PC-3 (cell line): ENCODE data around the gene BARHL1. TPM values are rescaled to one million over a fixed set of nuclear protein-coding genes. Genes with fewer than 3 reads are reported as not detected.
A peak's percentile ranks its signal among the peaks of the same experiment; 100 is the strongest.

Experiments
- ATAC-seq: fragments of 200-7000 bp; cut with Tn5 transposase; 2 replicates; pipeline ENCODE4 v1.9.1; 2020; ENCODE audit warnings: mild to moderate bottlenecking, moderate library complexity
- BruUV-seq: library from RNA; stranded (reverse); fragments of 400-500 nt; replicated peaks from 2 replicates; lab custom pipeline; 2021; lab: Mats Ljungman, UMichigan
- CTCF ChIA-PET: fragments of 300-600 bp; sonication (Branson Sonifier 250); formaldehyde crosslinking; loops from one replicate; lab custom pipeline; 2022; ENCODE audit warnings: antibody characterized with exemption; lab: Charles Lee
- POLR2A ChIA-PET: fragments of 300-600 bp; sonication (Branson Sonifier 250); formaldehyde crosslinking; loops from one replicate; lab custom pipeline; 2022; ENCODE audit warnings: antibody characterized with exemption; ENCODE audit not compliant: unreplicated experiment; lab: Charles Lee
- DNase-seq: peaks from one replicate; pipeline ENCODE4 v3.0.0-alpha.2; 2015
- H2AFZ ChIP-seq: fragments of 300-600 bp; sonication (generic); 2 replicates; pipeline ENCODE4 v1.6.0; 2016; ENCODE audit warnings: antibody characterized with exemption, low read length
- H3F3A ChIP-seq: fragments of 300-600 bp; sonication (generic); one replicate; pipeline ENCODE4 v1.6.0; 2017; ENCODE audit warnings: antibody characterized with exemption, low read length, control low read depth, mild to moderate bottlenecking; ENCODE audit not compliant: unreplicated experiment
- H3K27ac ChIP-seq: fragments of 300-600 bp; sonication (generic); 2 replicates; pipeline ENCODE4 v1.5.1; 2016; ENCODE audit warnings: mild to moderate bottlenecking, low read length
- H3K27me3 ChIP-seq: fragments of 300-600 bp; sonication (generic); 2 replicates; pipeline ENCODE4 v1.6.1; 2016; ENCODE audit warnings: low read length, mixed read lengths
- H3K36me3 ChIP-seq: fragments of 300-600 bp; sonication (generic); 2 replicates; pipeline ENCODE4 v1.6.1; 2016; ENCODE audit warnings: low read depth, mixed run types, low read length, mixed read lengths
- H3K4me1 ChIP-seq: fragments of 300-600 bp; sonication (generic); 2 replicates; pipeline ENCODE4 v1.5.1; 2016; ENCODE audit warnings: low read length; ENCODE audit not compliant: insufficient read depth
- H3K4me2 ChIP-seq: fragments of 300-600 bp; sonication (generic); 2 replicates; pipeline ENCODE4 v1.6.0; 2016; ENCODE audit warnings: low read length
- H3K4me3 ChIP-seq: fragments of 300-600 bp; sonication (generic); 2 replicates; pipeline ENCODE4 v1.5.1; 2016; ENCODE audit warnings: mild to moderate bottlenecking, low read length, mixed read lengths
- H3K79me2 ChIP-seq: fragments of 300-600 bp; sonication (generic); 2 replicates; pipeline ENCODE4 v1.6.1; 2017; ENCODE audit warnings: low read length, mixed read lengths
- H3K9ac ChIP-seq: fragments of 300-600 bp; sonication (generic); 2 replicates; pipeline ENCODE4 v1.6.0; 2016; ENCODE audit warnings: mild to moderate bottlenecking, low read length
- H3K9me2 ChIP-seq: fragments of 300-600 bp; sonication (generic); replicated peaks from 2 replicates; pipeline ENCODE4 v1.6.1; 2016; ENCODE audit warnings: mixed run types, low read length, mixed read lengths
- H3K9me3 ChIP-seq: fragments of 300-600 bp; sonication (generic); 2 replicates; pipeline ENCODE4 v1.6.1; 2016; ENCODE audit warnings: low read length, mixed read lengths
- H4K20me1 ChIP-seq: fragments of 300-600 bp; sonication (generic); 2 replicates; pipeline ENCODE4 v1.6.1; 2016; ENCODE audit warnings: low read length, mixed read lengths
- EZH2 ChIP-seq: fragments of 300-600 bp; sonication (generic); IDR thresholded peaks from one replicate; pipeline ENCODE4 v1.6.1; 2017; ENCODE audit warnings: antibody characterized with exemption, mild to moderate bottlenecking, low read length; ENCODE audit not compliant: unreplicated experiment
- EZH2phosphoT487 ChIP-seq: fragments of 300-600 bp; sonication (generic); IDR thresholded peaks from 2 replicates; pipeline ENCODE4 v1.6.1; 2018; ENCODE audit warnings: mild to moderate bottlenecking, antibody characterized with exemption, low read length, borderline replicate concordance
- intact Hi-C: fragments of 100-400 bp; cut with micrococcal nuclease; formaldehyde crosslinking; loops from 2 replicates; pipeline ENCODE4 v1.9.0; 2023
- total RNA-seq: library from RNA; depleted of rRNA; stranded (reverse); fragments of >200 nt; gene quantifications from 2 replicates; pipeline ENCODE4 v1.2.3, GENCODE V29; 2014
- TF ChIP-seq, protein P1 (sequence below): fragments of 300-600 bp; sonication (generic); conservative IDR thresholded peaks from 2 replicates; pipeline ENCODE4 v1.5.1; 2017; ENCODE audit warnings: antibody characterized with exemption, low read depth, mild to moderate bottlenecking, low read length

The BARHL1 gene
- total RNA-seq, 1 experiment from 2014 or later: not detected

DNA sequence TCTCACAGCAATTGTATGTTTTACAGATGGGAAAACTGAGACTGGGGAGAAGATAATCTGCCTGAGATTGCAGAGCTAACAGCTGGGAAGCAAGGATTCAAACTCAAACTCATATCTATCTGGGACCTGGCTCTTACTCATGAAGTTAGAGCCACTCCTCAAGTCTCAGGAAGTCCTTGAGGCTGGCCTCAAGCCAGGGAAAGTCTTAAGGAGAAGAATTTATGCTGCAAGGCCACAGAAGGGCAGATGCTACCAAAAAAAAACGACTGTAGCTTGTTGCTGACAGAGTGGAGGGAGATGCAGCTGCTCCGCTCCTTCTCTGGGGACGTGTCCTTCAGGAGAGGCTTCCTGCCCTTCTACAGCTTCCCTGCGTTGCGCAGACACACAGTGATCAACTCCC, 39.8 kb downstream of the BARHL1 start:
- Histone ChIP-seq H3K4me2 (no peak overlapping the region), H3K9ac (no peak overlapping the region), H3K4me1 (peaks cover 25% of the 10 kb centered on the region), H3K79me2 (no peaks in the 10 kb centered on the region), H3K9me2 (no peaks in the 10 kb centered on the region), H2AFZ (no peak overlapping the region), H3F3A (no peaks in the 10 kb centered on the region), H3K4me3 (no peak overlapping the region), H3K9me3 (no peaks in the 10 kb centered on the region), H3K36me3 (peaks cover 18% of the 10 kb centered on the region), H4K20me1 (no peaks in the 10 kb centered on the region), H3K27ac (no peak overlapping the region), H3K27me3 (no peaks in the 10 kb centered on the region)
- BruUV-seq: no TSS peak
- intact Hi-C loops: loop anchor here (10.0 kb wide), 1 partner anchor 53 kb away; the partner anchor contains the start of gene GTF3C4
- DNase-seq (peak; percentile 34), ATAC-seq (no peak)
- TF ChIP-seq EZH2 (no peak), EZH2phosphoT487 (no peak)
- TF ChIP-seq, protein P1, sequence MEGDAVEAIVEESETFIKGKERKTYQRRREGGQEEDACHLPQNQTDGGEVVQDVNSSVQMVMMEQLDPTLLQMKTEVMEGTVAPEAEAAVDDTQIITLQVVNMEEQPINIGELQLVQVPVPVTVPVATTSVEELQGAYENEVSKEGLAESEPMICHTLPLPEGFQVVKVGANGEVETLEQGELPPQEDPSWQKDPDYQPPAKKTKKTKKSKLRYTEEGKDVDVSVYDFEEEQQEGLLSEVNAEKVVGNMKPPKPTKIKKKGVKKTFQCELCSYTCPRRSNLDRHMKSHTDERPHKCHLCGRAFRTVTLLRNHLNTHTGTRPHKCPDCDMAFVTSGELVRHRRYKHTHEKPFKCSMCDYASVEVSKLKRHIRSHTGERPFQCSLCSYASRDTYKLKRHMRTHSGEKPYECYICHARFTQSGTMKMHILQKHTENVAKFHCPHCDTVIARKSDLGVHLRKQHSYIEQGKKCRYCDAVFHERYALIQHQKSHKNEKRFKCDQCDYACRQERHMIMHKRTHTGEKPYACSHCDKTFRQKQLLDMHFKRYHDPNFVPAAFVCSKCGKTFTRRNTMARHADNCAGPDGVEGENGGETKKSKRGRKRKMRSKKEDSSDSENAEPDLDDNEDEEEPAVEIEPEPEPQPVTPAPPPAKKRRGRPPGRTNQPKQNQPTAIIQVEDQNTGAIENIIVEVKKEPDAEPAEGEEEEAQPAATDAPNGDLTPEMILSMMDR: no peak
- POLR2A ChIA-PET: interaction anchor here (0.5 kb wide), 1 partner anchor 208 kb away, joined by 3 read pairs; no protein-coding TSS in a partner anchor
- CTCF ChIA-PET: no interaction called here

DNA sequence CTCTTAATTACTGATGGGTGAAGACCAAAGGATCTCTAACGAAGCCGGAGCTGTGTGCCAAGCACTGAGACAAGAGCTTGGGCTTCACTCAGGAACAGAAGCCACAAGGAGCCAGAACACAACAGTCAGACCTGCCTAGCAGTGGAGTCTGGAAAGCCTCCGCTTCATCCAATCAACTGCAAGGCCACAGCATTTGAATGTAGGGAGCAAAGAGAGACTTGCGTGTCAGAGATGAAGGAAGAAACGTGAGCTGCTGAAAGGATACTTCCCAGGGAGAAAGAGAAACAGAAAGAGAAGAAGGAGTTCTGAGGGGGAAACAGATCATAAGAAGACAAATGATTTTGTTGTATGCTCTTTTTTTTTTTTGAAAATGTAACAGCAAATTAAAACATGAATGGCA, 43.9 kb downstream of the BARHL1 start:
- Histone ChIP-seq H3K4me1 (peaks cover 46% of the 10 kb centered on the region), H4K20me1 (no peaks in the 10 kb centered on the region), H2AFZ (no peak overlapping the region), H3K9me3 (no peaks in the 10 kb centered on the region), H3K27ac (peak overlapping the region; percentile 95), H3K79me2 (no peaks in the 10 kb centered on the region), H3F3A (no peaks in the 10 kb centered on the region), H3K27me3 (no peaks in the 10 kb centered on the region), H3K9ac (peak overlapping the region; percentile 78; the same call in 1 of the 2 replicates), H3K4me3 (no peak overlapping the region), H3K9me2 (no peaks in the 10 kb centered on the region), H3K36me3 (peaks cover 38% of the 10 kb centered on the region), H3K4me2 (no peak overlapping the region; the same call in 1 of the 2 replicates)
- CTCF ChIA-PET: no interaction called here
- intact Hi-C loops: loop anchor here (10.0 kb wide), 1 partner anchor 49 kb away; the partner anchor contains the start of gene GTF3C4
- no peak for ATAC-seq
- POLR2A ChIA-PET: no interaction called here
- no peak for DNase-seq
- BruUV-seq: no TSS peak
- no peak for TF ChIP-seq EZH2phosphoT487

DNA sequence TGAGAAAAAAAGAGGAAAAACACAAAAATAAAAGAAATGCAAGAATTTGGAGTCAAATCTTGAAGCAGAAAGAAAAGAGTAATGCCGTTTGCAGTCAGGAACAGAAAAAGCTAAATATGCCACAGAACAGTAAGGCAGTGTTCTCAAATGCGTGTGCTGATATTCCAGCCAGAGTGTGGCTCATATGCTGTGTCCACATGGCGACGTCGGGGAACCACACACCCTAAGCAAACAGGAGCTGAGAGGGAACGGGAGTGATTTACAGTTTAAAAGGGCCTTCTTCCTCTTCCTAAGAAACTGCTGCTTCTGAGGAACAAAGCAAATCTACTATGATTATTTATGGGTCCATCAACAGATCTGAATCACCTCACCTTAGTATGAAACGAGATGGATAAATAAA, 44.7 kb downstream of the BARHL1 start:
- H3K36me3 ChIP-seq: peaks cover 38% of the 10 kb centered on the region

More for the DNA sequence above, 44.7 kb downstream of the BARHL1 start:
- TF ChIP-seq EZH2: no peak
- TF ChIP-seq, protein P1: no peak
- no peak for TF ChIP-seq EZH2phosphoT487
- Histone ChIP-seq H3K4me2 (peak overlapping the region; percentile 48; the same call in 1 of the 2 replicates), H3K9ac (peak overlapping the region; percentile 78), H3K4me1 (peaks cover 53% of the 10 kb centered on the region), H3K27ac (peak overlapping the region; percentile 95), H3F3A (no peaks in the 10 kb centered on the region), H4K20me1 (no peaks in the 10 kb centered on the region), H3K4me3 (no peak overlapping the region), H3K9me2 (no peaks in the 10 kb centered on the region), H3K9me3 (no peaks in the 10 kb centered on the region), H3K27me3 (no peaks in the 10 kb centered on the region), H2AFZ (no peak overlapping the region), H3K79me2 (no peaks in the 10 kb centered on the region)
- no TSS peak for BruUV-seq
- CTCF ChIA-PET: no interaction called here
- ATAC-seq: peak; percentile 79
- POLR2A ChIA-PET: interaction anchor here (0.6 kb wide), 2 partner anchors 42 to 591 kb away, joined by 5 to 6 read pairs; partner anchors contain the start of gene DDX31
- DNase-seq: peak; percentile 69
- intact Hi-C loops: loop anchor here (10.0 kb wide), 1 partner anchor 48 kb away; the partner anchor contains the start of gene GTF3C4
